Activated T-cell treated with anti-CD3 and anti-CD28 coated beads, Interleukin-2, amount 50 U/mL, for 4 hours (primary cell): ENCODE data around the gene LAMA1. TPM values are rescaled to one million over a fixed set of nuclear protein-coding genes. Genes with fewer than 3 reads are reported as not detected.

Experiments
- ATAC-seq, 2 donors: fragments of 200-7000 bp; cut with Tn5 transposase; one replicate each; pipeline ENCODE4 v1.10.0; 2021
- DNase-seq: peaks from one replicate; pipeline ENCODE4 v3.0.0-alpha.2; 2020
- H3K27me3 Mint-ChIP-seq: one replicate; pipeline ENCODE4 v1.8.0; 2021; ENCODE audit warnings: low read depth, mixed read lengths
- H3K36me3 Mint-ChIP-seq: one replicate; pipeline ENCODE4 v1.8.0; 2022; ENCODE audit warnings: mixed read lengths; ENCODE audit not compliant: insufficient read depth
- H3K4me1 Mint-ChIP-seq: one replicate; pipeline ENCODE4 v1.8.0; 2021; ENCODE audit warnings: low read depth, mixed read lengths
- H3K4me3 Mint-ChIP-seq: one replicate; pipeline ENCODE4 v1.8.0; 2021; ENCODE audit warnings: mild to moderate bottlenecking, moderate library complexity, mixed read lengths
- H3K9me3 Mint-ChIP-seq: one replicate; pipeline ENCODE4 v1.8.0; 2021; ENCODE audit warnings: mixed read lengths
- total RNA-seq, 3 donors: library from RNA; stranded (reverse); gene quantifications; one replicate each; pipeline ENCODE4 v1.2.1, GENCODE V29; 2021

LAMA1 gene
- total RNA-seq, 3 donors from 2014 or later: 0.05 to 0.08 (median 0.05) TPM

GRCh38 chr18:6923220-6923619 is 194.4 kb downstream of the LAMA1 start:
- H3K36me3 Mint-ChIP-seq: no peaks in the 10 kb centered on the region
- H3K4me1 Mint-ChIP-seq: no peaks in the 10 kb centered on the region
- H3K4me3 Mint-ChIP-seq: no peak overlapping the region
- no peaks in the 10 kb centered on the region for H3K27me3 Mint-ChIP-seq
- DNase-seq: no peak
- H3K9me3 Mint-ChIP-seq: peaks cover 3% of the 10 kb centered on the region
- no peak for ATAC-seq

- ATAC-seq (no peak), DNase-seq (no peak)
- Mint-ChIP-seq H3K4me3 (no peak overlapping the region), H3K4me1 (no peaks in the 10 kb centered on the region), H3K36me3 (no peaks in the 10 kb centered on the region), H3K27me3 (no peaks in the 10 kb centered on the region), H3K9me3 (peaks cover 3% of the 10 kb centered on the region)
Observed at GRCh38 chr18:6921571-6921970, 196.0 kb downstream of the LAMA1 start.

GRCh38 chr18:6920099-6920955 is 197.3 kb downstream of the LAMA1 start:
- H3K4me1 Mint-ChIP-seq: no peaks in the 10 kb centered on the region
- ATAC-seq (no peak), DNase-seq (no peak)
- H3K4me3 Mint-ChIP-seq: no peak overlapping the region
- H3K27me3 Mint-ChIP-seq: no peaks in the 10 kb centered on the region
- peaks cover 3% of the 10 kb centered on the region for H3K9me3 Mint-ChIP-seq
- H3K36me3 Mint-ChIP-seq: no peaks in the 10 kb centered on the region

- ATAC-seq (no peak), DNase-seq (no peak)
- H3K27me3 Mint-ChIP-seq: no peaks in the 10 kb centered on the region
- no peak overlapping the region for H3K4me3 Mint-ChIP-seq
- H3K36me3 Mint-ChIP-seq: no peaks in the 10 kb centered on the region
- H3K4me1 Mint-ChIP-seq: no peaks in the 10 kb centered on the region
- H3K9me3 Mint-ChIP-seq: peaks cover 3% of the 10 kb centered on the region
Observed at GRCh38 chr18:6917072-6917471, 200.5 kb downstream of the LAMA1 start.

- Mint-ChIP-seq H3K9me3 (peaks cover 16% of the 10 kb centered on the region), H3K4me1 (no peaks in the 10 kb centered on the region), H3K36me3 (no peaks in the 10 kb centered on the region), H3K27me3 (no peaks in the 10 kb centered on the region), H3K4me3 (no peak overlapping the region)
- DNase-seq (no peak), ATAC-seq (no peak)
Observed at GRCh38 chr18:6901286-6901926, 216.2 kb downstream of the LAMA1 start.

GRCh38 chr18:6891788-6892187 is 225.8 kb downstream of the LAMA1 start:
- Mint-ChIP-seq H3K9me3 (no peaks in the 10 kb centered on the region), H3K36me3 (no peaks in the 10 kb centered on the region), H3K4me3 (no peak overlapping the region), H3K4me1 (no peaks in the 10 kb centered on the region), H3K27me3 (no peaks in the 10 kb centered on the region)
- ATAC-seq (no peak), DNase-seq (no peak)

Other genes starting within 250 kb of the LAMA1 start
- not detected for gene LRRC30, start 113.3 kb upstream of the LAMA1 start, total RNA-seq